HepG2 (cell line): ENCODE results near the gene RRP8. TPM values are rescaled to one million over a fixed set of nuclear protein-coding genes. Genes with fewer than 3 reads are reported as not detected.

ENCODE experiments used
- ATAC-seq: fragments of 200-7000 bp; cut with Tn5 transposase; 3 replicates; pipeline ENCODE4 v1.9.1; 2020; ENCODE audit warnings: mild to moderate bottlenecking, moderate library complexity
- BruUV-seq: library from RNA; stranded (reverse); fragments of 400-500 nt; replicated peaks from 2 replicates; lab custom pipeline; 2021; lab: Mats Ljungman, UMichigan
- CTCF ChIA-PET: fragments of 300-600 bp; formaldehyde crosslinking; extraction: SDS; loops from one replicate; lab custom pipeline; 2021; ENCODE audit warnings: low total read pairs, inconsistent platforms, low intra/inter-chr PET ratio; lab: Yijun Ruan, JAX
- POLR2A ChIA-PET: fragments of 350-600 bp; sonication (Branson Sonifier 250); formaldehyde crosslinking; loops from one replicate; lab custom pipeline; 2020; ENCODE audit warnings: antibody characterized with exemption, inconsistent platforms; lab: Yijun Ruan, JAX
- DNase-seq: peaks from one replicate; pipeline ENCODE4 v3.0.0-alpha.2; 2015; ENCODE audit warnings: low spot score
- FAIRE-seq: peaks from 3 replicates; lab custom pipeline; 2011; peaks lifted over from hg19 to GRCh38; lab: Jason Lieb, UNC
- H2AFZ ChIP-seq: one replicate; pipeline ENCODE4 v1.6.1; 2011; ENCODE audit warnings: low read length, inconsistent platforms
- H3K27ac ChIP-seq: fragments of 300-600 bp; 3 replicates; pipeline ENCODE4 v1.8.0; 2011; ENCODE audit warnings: mixed run types, mild to moderate bottlenecking, mixed read lengths, low read length, inconsistent platforms; ENCODE audit not compliant: insufficient read depth; ENCODE audit errors: extremely low read length
- H3K27me3 ChIP-seq, 2 experiments: fragments of 200-600 bp in 1 of 2; 2 replicates in 1 of 2; 3 replicates in 1 of 2; pipeline versions ENCODE4 v1.6.0 to v1.8.0; 2011; ENCODE audit warnings: low read length in 2 of 2, mild to moderate bottlenecking in 2 of 2, moderate library complexity in 2 of 2, inconsistent platforms in 1 of 2; ENCODE audit not compliant: insufficient read depth in 2 of 2, control insufficient read depth in 1 of 2
- H3K36me3 ChIP-seq, 2 experiments: fragments of 200-600 bp in 1 of 2; replicated peaks in 1 of 2; 2 replicates in 1 of 2; 3 replicates in 1 of 2; pipeline versions ENCODE4 v1.5.1 to v1.8.0; 2011; ENCODE audit warnings: low read length in 2 of 2, inconsistent platforms in 1 of 2; ENCODE audit not compliant: insufficient read depth in 2 of 2, control insufficient read depth in 1 of 2
- H3K4me1 ChIP-seq: 2 replicates; pipeline ENCODE4 v1.5.1; 2012; ENCODE audit warnings: low read length, inconsistent platforms; ENCODE audit not compliant: insufficient read depth
- H3K4me2 ChIP-seq: 2 replicates; pipeline ENCODE4 v1.6.0; 2011; ENCODE audit warnings: low read depth, low read length, inconsistent platforms
- H3K4me3 ChIP-seq, 3 experiments: fragments of 200-600 bp in 1 of 3; sonication (generic), shearing (Covaris generic) in 1 of 3; replicated peaks in 1 of 3; 2 replicates each; pipeline ENCODE4 v1.5.1; 2011 to 2016; ENCODE audit warnings: low read length in 3 of 3, inconsistent platforms in 2 of 3, low read depth in 2 of 3, mild to moderate bottlenecking in 2 of 3, control low read depth in 1 of 3, mixed read lengths in 1 of 3; ENCODE audit not compliant: insufficient read depth in 1 of 3
- H3K79me2 ChIP-seq: one replicate; pipeline ENCODE4 v1.6.1; 2011; ENCODE audit warnings: low read length, inconsistent platforms; ENCODE audit not compliant: insufficient read depth
- H3K9ac ChIP-seq: 2 replicates; pipeline ENCODE4 v1.6.0; 2011; ENCODE audit warnings: mild to moderate bottlenecking, low read depth, low read length, inconsistent platforms; ENCODE audit not compliant: insufficient read depth
- H3K9me3 ChIP-seq: 2 replicates; pipeline ENCODE4 v1.5.1; 2012; ENCODE audit warnings: mild to moderate bottlenecking, low read length
- H4K20me1 ChIP-seq: 2 replicates; pipeline ENCODE4 v1.6.0; 2011; ENCODE audit warnings: inconsistent platforms, mild to moderate bottlenecking, low read length, moderate library complexity; ENCODE audit not compliant: insufficient read depth
- EED ChIP-seq: sonication (generic); formaldehyde crosslinking; IDR thresholded peaks from 2 replicates; pipeline ENCODE4 v1.5.0; 2020; ENCODE audit warnings: mild to moderate bottlenecking, missing genetic modification reagents
- HDAC6 ChIP-seq: fragments of 200-600 bp; sonication (generic); IDR thresholded peaks from 2 replicates; pipeline ENCODE4 v1.7.0; 2017; ENCODE audit warnings: mild to moderate bottlenecking, antibody characterized with exemption, low read length, low read depth
- KDM6A ChIP-seq: IDR thresholded peaks from 2 replicates; pipeline ENCODE4 v1.6.1; 2016; ENCODE audit warnings: low read depth
- MEIS1 ChIP-seq: sonication (generic); formaldehyde crosslinking; IDR thresholded peaks from 2 replicates; pipeline ENCODE4 v1.9.0; 2021; ENCODE audit warnings: mild to moderate bottlenecking, missing genetic modification reagents, moderate library complexity, borderline replicate concordance
- MZF1 ChIP-seq: sonication (generic); formaldehyde crosslinking; IDR thresholded peaks from 2 replicates; pipeline ENCODE4 v1.8.1; 2023; ENCODE audit warnings: mild to moderate bottlenecking, missing genetic modification reagents, borderline replicate concordance
- RBM39 ChIP-seq: fragments of 200-400 bp; formaldehyde crosslinking; IDR thresholded peaks from one replicate; pipeline ENCODE4 v1.6.1; 2018; ENCODE audit warnings: antibody characterized with exemption, mild to moderate bottlenecking, low read depth, low read length; ENCODE audit not compliant: poor library complexity, severe bottlenecking
- SUZ12 ChIP-seq: fragments of 150-350 bp; IDR thresholded peaks from 2 replicates; pipeline ENCODE4 v1.6.1; 2014; ENCODE audit warnings: low read depth, low read length
- SYNCRIP ChIP-seq: fragments of 200-400 bp; formaldehyde crosslinking; IDR thresholded peaks from 2 replicates; pipeline ENCODE4 v1.6.1; 2018; ENCODE audit warnings: mild to moderate bottlenecking, low read depth, low read length; ENCODE audit not compliant: insufficient read depth
- WIZ ChIP-seq: sonication (generic); formaldehyde crosslinking; IDR thresholded peaks from 2 replicates; pipeline ENCODE4 v1.5.1; 2020; ENCODE audit warnings: mild to moderate bottlenecking, missing genetic modification reagents
- ZNF180 ChIP-seq: sonication (generic); formaldehyde crosslinking; IDR thresholded peaks from 2 replicates; pipeline ENCODE4 v1.4.0; 2020; ENCODE audit warnings: low read depth, missing genetic modification reagents, borderline replicate concordance
- ZNF460 ChIP-seq: sonication (generic); formaldehyde crosslinking; IDR thresholded peaks from 2 replicates; pipeline ENCODE4 v1.5.1; 2020; ENCODE audit warnings: missing genetic modification reagents, mild to moderate bottlenecking, borderline replicate concordance
- ZNF83 ChIP-seq: sonication (generic); formaldehyde crosslinking; IDR thresholded peaks from 2 replicates; pipeline ENCODE4 v1.4.0; 2020; ENCODE audit warnings: missing genetic modification reagents, mild to moderate bottlenecking, borderline replicate concordance
- ZNF883 ChIP-seq: sonication (generic); formaldehyde crosslinking; IDR thresholded peaks from 2 replicates; pipeline ENCODE4 v1.5.1; 2020; ENCODE audit warnings: mild to moderate bottlenecking, missing genetic modification reagents; ENCODE audit errors: not compliant biosample characterization
- WGBS: methylation state at CpG from one replicate; pipeline ENCODE4 v1.1.6; 2017; ENCODE audit warnings: low lambda C conversion rate; 5-methylcytosine and 5-hydroxymethylcytosine counted together
- in situ Hi-C: cut with HindIII; loops from 2 replicates; pipeline ENCODE4 v1.10.0; 2017; ENCODE audit warnings: low pct_unique_long_range_greater_than_20kb; ENCODE audit not compliant: extremely low pct_ligation_motif_present
- intact Hi-C: fragments of 100-400 bp; cut with micrococcal nuclease; formaldehyde crosslinking; loops from one replicate; pipeline ENCODE4 v1.10.0; 2022; ENCODE audit not compliant: unreplicated experiment
- polyA plus RNA-seq, 8 experiments: library from polyadenylated mRNA; depleted of rRNA in 3 of 8; stranded (reverse) in 7 of 8; unstranded in 1 of 8; fragments of >200 nt; fragmentation: Illumina TruSeq in 4 of 8; extraction: Trizol in 4 of 8; gene quantifications; 2 replicates each; pipeline versions ENCODE4 v1.2.1 to v1.2.3, GENCODE V29; 2011 to 2016; ENCODE audit warnings: low read depth in 4 of 8, missing spikeins in 1 of 8, mixed read lengths in 1 of 8; ENCODE audit not compliant: insufficient read depth in 1 of 8
- total RNA-seq, 5 experiments: library from RNA; depleted of rRNA; stranded (reverse); fragments of >200 nt; fragmentation: Illumina TruSeq; extraction: Trizol; gene quantifications; 2 replicates each; pipeline ENCODE4 v1.2.3, GENCODE V29; 2016; ENCODE audit warnings: low read depth in 1 of 5
- TF ChIP-seq, protein P1 (sequence below): IDR thresholded peaks from 2 replicates; pipeline ENCODE4 v1.6.1; 2016; ENCODE audit warnings: low read depth, missing genetic modification reagents, missing compliant biosample characterization
- TF ChIP-seq, protein P2 (sequence below): sonication (generic); formaldehyde crosslinking; IDR thresholded peaks from 2 replicates; pipeline ENCODE4 v1.4.0; 2020; ENCODE audit warnings: missing genetic modification reagents

The RRP8 gene
- total and polyA plus RNA-seq, 2 of the 13 experiments (the other 11 are each of a cell fraction or from before 2014, with no cell fraction given): 7.2 to 21.6 TPM

DNA sequence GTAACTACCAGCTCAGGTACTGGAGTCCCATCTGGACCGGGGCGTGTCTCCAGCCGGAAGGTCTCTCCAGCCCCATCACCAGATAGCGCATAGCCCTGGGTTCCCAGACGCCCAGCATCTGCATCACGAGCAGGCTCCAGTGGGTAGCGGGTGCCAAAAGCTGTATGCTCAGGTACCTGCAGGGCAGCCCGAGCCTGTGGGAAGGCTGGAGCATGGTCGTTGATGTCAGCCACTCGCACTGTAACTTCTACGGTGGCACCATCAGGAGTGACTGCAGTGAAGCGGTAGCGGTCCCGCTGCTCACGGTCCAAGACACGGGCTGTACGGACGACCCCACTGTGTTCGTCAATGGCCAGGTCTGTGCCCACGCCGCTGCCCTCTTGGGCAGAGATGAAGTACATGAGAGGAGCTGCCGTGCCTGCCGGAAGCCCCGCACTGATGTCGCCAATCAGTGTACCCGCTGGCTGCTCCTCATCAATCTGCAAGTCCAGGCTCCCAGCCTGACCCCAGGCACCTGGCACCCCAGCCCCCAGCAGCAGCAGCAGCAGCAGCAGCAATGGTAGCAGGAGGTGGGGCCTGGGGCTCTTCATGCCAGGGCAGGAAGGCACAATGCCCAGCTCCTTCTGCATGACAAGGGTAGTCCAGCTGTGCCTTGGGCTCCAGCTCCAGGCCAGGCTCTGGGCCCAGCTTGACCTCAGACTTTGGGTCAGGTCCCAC, 37.7 kb upstream of the RRP8 start:
- WGBS: no CpG with 5 or more reads among the region's 26 CpGs
- H3K4me1 ChIP-seq: peaks cover 30% of the 10 kb centered on the region
- in situ Hi-C loops: no loop called here
- peaks cover 3 to 70% of the 10 kb centered on the region in 2 experiments; a peak in 3 of 5 replicates for H3K27me3 ChIP-seq
- TF ChIP-seq WIZ (no peak), ZNF83 (CRISPR knock-in tag) (no peak), KDM6A (CRISPR knock-in tag) (no peak), HDAC6 (no peak), ZNF460 (no peak), ZNF883 (CRISPR knock-in tag) (no peak), EED (CRISPR knock-in tag) (no peak), SYNCRIP (no peak), MEIS1 (CRISPR knock-in tag) (no peak), MZF1 (CRISPR knock-in tag) (no peak), SUZ12 (no peak), ZNF180 (CRISPR knock-in tag) (no peak), RBM39 (no peak)
- TF ChIP-seq, protein P1, sequence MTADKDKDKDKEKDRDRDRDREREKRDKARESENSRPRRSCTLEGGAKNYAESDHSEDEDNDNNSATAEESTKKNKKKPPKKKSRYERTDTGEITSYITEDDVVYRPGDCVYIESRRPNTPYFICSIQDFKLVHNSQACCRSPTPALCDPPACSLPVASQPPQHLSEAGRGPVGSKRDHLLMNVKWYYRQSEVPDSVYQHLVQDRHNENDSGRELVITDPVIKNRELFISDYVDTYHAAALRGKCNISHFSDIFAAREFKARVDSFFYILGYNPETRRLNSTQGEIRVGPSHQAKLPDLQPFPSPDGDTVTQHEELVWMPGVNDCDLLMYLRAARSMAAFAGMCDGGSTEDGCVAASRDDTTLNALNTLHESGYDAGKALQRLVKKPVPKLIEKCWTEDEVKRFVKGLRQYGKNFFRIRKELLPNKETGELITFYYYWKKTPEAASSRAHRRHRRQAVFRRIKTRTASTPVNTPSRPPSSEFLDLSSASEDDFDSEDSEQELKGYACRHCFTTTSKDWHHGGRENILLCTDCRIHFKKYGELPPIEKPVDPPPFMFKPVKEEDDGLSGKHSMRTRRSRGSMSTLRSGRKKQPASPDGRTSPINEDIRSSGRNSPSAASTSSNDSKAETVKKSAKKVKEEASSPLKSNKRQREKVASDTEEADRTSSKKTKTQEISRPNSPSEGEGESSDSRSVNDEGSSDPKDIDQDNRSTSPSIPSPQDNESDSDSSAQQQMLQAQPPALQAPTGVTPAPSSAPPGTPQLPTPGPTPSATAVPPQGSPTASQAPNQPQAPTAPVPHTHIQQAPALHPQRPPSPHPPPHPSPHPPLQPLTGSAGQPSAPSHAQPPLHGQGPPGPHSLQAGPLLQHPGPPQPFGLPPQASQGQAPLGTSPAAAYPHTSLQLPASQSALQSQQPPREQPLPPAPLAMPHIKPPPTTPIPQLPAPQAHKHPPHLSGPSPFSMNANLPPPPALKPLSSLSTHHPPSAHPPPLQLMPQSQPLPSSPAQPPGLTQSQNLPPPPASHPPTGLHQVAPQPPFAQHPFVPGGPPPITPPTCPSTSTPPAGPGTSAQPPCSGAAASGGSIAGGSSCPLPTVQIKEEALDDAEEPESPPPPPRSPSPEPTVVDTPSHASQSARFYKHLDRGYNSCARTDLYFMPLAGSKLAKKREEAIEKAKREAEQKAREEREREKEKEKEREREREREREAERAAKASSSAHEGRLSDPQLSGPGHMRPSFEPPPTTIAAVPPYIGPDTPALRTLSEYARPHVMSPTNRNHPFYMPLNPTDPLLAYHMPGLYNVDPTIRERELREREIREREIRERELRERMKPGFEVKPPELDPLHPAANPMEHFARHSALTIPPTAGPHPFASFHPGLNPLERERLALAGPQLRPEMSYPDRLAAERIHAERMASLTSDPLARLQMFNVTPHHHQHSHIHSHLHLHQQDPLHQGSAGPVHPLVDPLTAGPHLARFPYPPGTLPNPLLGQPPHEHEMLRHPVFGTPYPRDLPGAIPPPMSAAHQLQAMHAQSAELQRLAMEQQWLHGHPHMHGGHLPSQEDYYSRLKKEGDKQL (CRISPR knock-in tag): no peak
- TF ChIP-seq, protein P2, sequence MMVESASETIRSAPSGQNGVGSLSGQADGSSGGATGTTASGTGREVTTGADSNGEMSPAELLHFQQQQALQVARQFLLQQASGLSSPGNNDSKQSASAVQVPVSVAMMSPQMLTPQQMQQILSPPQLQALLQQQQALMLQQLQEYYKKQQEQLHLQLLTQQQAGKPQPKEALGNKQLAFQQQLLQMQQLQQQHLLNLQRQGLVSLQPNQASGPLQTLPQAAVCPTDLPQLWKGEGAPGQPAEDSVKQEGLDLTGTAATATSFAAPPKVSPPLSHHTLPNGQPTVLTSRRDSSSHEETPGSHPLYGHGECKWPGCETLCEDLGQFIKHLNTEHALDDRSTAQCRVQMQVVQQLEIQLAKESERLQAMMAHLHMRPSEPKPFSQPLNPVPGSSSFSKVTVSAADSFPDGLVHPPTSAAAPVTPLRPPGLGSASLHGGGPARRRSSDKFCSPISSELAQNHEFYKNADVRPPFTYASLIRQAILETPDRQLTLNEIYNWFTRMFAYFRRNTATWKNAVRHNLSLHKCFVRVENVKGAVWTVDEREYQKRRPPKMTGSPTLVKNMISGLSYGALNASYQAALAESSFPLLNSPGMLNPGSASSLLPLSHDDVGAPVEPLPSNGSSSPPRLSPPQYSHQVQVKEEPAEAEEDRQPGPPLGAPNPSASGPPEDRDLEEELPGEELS: no peak
- ChIA-PET CTCF (no interaction called here), POLR2A (no interaction called here)
- ATAC-seq (no peak), FAIRE-seq (no peak), DNase-seq (no peak)
- H2AFZ ChIP-seq: no peak overlapping the region
- H3K4me3 ChIP-seq: no peak overlapping the region
- H4K20me1 ChIP-seq: no peaks in the 10 kb centered on the region
- intact Hi-C loops: no loop called here
- H3K9ac ChIP-seq: no peak overlapping the region
- no peaks in the 10 kb centered on the region for H3K36me3 ChIP-seq
- H3K4me2 ChIP-seq: no peak overlapping the region
- H3K9me3 ChIP-seq: no peaks in the 10 kb centered on the region
- no peak overlapping the region for H3K27ac ChIP-seq
- H3K79me2 ChIP-seq: no peaks in the 10 kb centered on the region
- BruUV-seq: no TSS peak
